Panc1 (cell line): ENCODE results near the gene MFSD6L. TPM values are rescaled to one million over a fixed set of nuclear protein-coding genes. Genes with fewer than 3 reads are reported as not detected.

Experiments
- ATAC-seq: fragments of 200-7000 bp; cut with Tn5 transposase; 2 replicates; pipeline ENCODE4 v1.9.1; 2020; ENCODE audit warnings: mild to moderate bottlenecking, moderate library complexity
- BruUV-seq: library from RNA; stranded (reverse); fragments of 400-500 nt; replicated peaks from 2 replicates; lab custom pipeline; 2021; lab: Mats Ljungman, UMichigan
- CTCF ChIA-PET: fragments of 300-600 bp; sonication (Branson Sonifier 250); formaldehyde crosslinking; loops from one replicate; lab custom pipeline; 2022; ENCODE audit warnings: antibody characterized with exemption; lab: Charles Lee
- POLR2A ChIA-PET: fragments of 300-600 bp; sonication (Branson Sonifier 250); formaldehyde crosslinking; loops from one replicate; lab custom pipeline; 2022; ENCODE audit warnings: antibody characterized with exemption; lab: Charles Lee
- DNase-seq: peaks from one replicate; pipeline ENCODE4 v3.0.0-alpha.2; 2010; ENCODE audit warnings: low read depth, low spot score
- H3K27ac ChIP-seq: 2 replicates; pipeline ENCODE4 v1.5.1; 2011; ENCODE audit warnings: mild to moderate bottlenecking, low read length, inconsistent platforms
- H3K27me3 ChIP-seq: fragments of 200-500 bp; sonication (Bioruptor generic); 2 replicates; pipeline ENCODE4 v1.6.0; 2014; ENCODE audit warnings: low read length, inconsistent platforms; ENCODE audit not compliant: control insufficient read depth, insufficient read depth
- H3K36me3 ChIP-seq: fragments of 200-500 bp; sonication (Bioruptor generic); 2 replicates; pipeline ENCODE4 v1.5.1; 2014; ENCODE audit warnings: inconsistent platforms, mild to moderate bottlenecking, low read length, moderate library complexity; ENCODE audit not compliant: control insufficient read depth, insufficient read depth
- H3K4me1 ChIP-seq: 2 replicates; pipeline ENCODE4 v1.5.1; 2011; ENCODE audit warnings: inconsistent platforms, mild to moderate bottlenecking, low read length, moderate library complexity; ENCODE audit not compliant: control insufficient read depth, insufficient read depth
- H3K4me3 ChIP-seq, 2 experiments: 2 replicates each; pipeline ENCODE4 v1.5.1; 2011 to 2012; ENCODE audit warnings: low read depth in 2 of 2, low read length in 2 of 2, mild to moderate bottlenecking in 2 of 2, inconsistent platforms in 1 of 2, moderate library complexity in 1 of 2
- H3K9me3 ChIP-seq: fragments of 200-500 bp; sonication (Bioruptor generic); 2 replicates; pipeline ENCODE4 v1.5.1; 2014; ENCODE audit warnings: low read depth, mild to moderate bottlenecking, inconsistent platforms, low read length, moderate library complexity; ENCODE audit not compliant: control insufficient read depth, insufficient read depth
- CTCF ChIP-seq: fragments of 450-650 bp; IDR thresholded peaks from 2 replicates; pipeline ENCODE4 v1.5.1; 2017; ENCODE audit warnings: mild to moderate bottlenecking
- POLR2AphosphoS5 ChIP-seq: IDR thresholded peaks from 2 replicates; pipeline ENCODE4 v1.6.1; 2012; ENCODE audit warnings: mild to moderate bottlenecking, low read depth, low read length, moderate library complexity
- REST ChIP-seq, 2 experiments: IDR thresholded peaks; 2 replicates each; pipeline ENCODE4 v1.6.1; 2011 to 2012; ENCODE audit warnings: low read depth in 2 of 2, control low read depth in 1 of 2, low read length in 1 of 2, mild to moderate bottlenecking in 1 of 2, moderate library complexity in 1 of 2; ENCODE audit not compliant: insufficient read depth in 1 of 2
- SIN3A ChIP-seq: IDR thresholded peaks from 2 replicates; pipeline ENCODE4 v1.6.1; 2012; ENCODE audit warnings: low read depth, mild to moderate bottlenecking, low read length, moderate library complexity, borderline replicate concordance; ENCODE audit not compliant: insufficient read depth
- TCF7L2 ChIP-seq: IDR thresholded peaks from 2 replicates; pipeline ENCODE4 v1.6.1; 2011; ENCODE audit warnings: mild to moderate bottlenecking, low read depth, low read length, inconsistent platforms
- in situ Hi-C: cut with HindIII; loops from 2 replicates; pipeline ENCODE4 v1.10.0; 2016; ENCODE audit warnings: low sequenced_read_pairs, low pct_unique_long_range_greater_than_20kb
- intact Hi-C: fragments of 100-400 bp; cut with micrococcal nuclease; formaldehyde crosslinking; loops from one replicate; pipeline ENCODE4 v1.10.0; 2022; ENCODE audit not compliant: unreplicated experiment
- total RNA-seq: library from RNA; stranded (reverse); gene quantifications from one replicate; pipeline ENCODE4 v1.2.1, GENCODE V29; 2021; ENCODE audit not compliant: unreplicated experiment

Gene MFSD6L
- total RNA-seq, 1 experiment from 2014 or later, result not detected

GRCh38 chr17:8835631-8836364 lies 36.6 kb upstream of the MFSD6L start:
- peaks cover 3% of the 10 kb centered on the region; the same call in 1 of the 2 replicates for H3K27me3 ChIP-seq
- no peaks in the 10 kb centered on the region for H3K9me3 ChIP-seq
- H3K4me3 ChIP-seq, result no peak overlapping the region
- H3K27ac ChIP-seq, result no peak overlapping the region
- H3K36me3 ChIP-seq, result no peaks in the 10 kb centered on the region
- no peaks in the 10 kb centered on the region for H3K4me1 ChIP-seq
- POLR2A ChIA-PET, result no interaction called here
- intact Hi-C loops, result no loop called here
- TF ChIP-seq CTCF, result no peak
- TF ChIP-seq TCF7L2, result no peak
- no peak for TF ChIP-seq REST (IDR thresholded peaks at IDR 0.05; ENCODE audit: insufficient read depth in 1 of 2, low read depth in 2 of 2, low read length in 1 of 2)
- TF ChIP-seq SIN3A, result no peak
- TF ChIP-seq POLR2AphosphoS5, result no peak
- DNase-seq, result no peak
- in situ Hi-C loops, result no loop called here
- no TSS peak for BruUV-seq
- no peak for ATAC-seq
- CTCF ChIA-PET, result no interaction called here

- H3K4me1 ChIP-seq, result no peaks in the 10 kb centered on the region
- TF ChIP-seq CTCF (no peak), POLR2AphosphoS5 (no peak), REST (IDR thresholded peaks at IDR 0.05; ENCODE audit: insufficient read depth in 1 of 2, low read depth in 2 of 2, low read length in 1 of 2) (no peak), TCF7L2 (no peak), SIN3A (no peak)
- no peak for DNase-seq
- ChIA-PET POLR2A (no interaction called here), CTCF (no interaction called here)
- H3K27me3 ChIP-seq, result peaks cover 3% of the 10 kb centered on the region; the same call in 1 of the 2 replicates
- in situ Hi-C loops (no loop called here), intact Hi-C loops (no loop called here)
- no peaks in the 10 kb centered on the region for H3K9me3 ChIP-seq
- no peak overlapping the region for H3K27ac ChIP-seq
- H3K36me3 ChIP-seq, result no peaks in the 10 kb centered on the region
- no TSS peak for BruUV-seq
- H3K4me3 ChIP-seq, result no peak overlapping the region
- no peak for ATAC-seq
These were observed 35.9 kb upstream of the MFSD6L start for GRCh38 chr17:8835106-8835505.
